GM12878 (cell line): ENCODE results near the gene MRPL39. TPM values are rescaled to one million over a fixed set of nuclear protein-coding genes. Genes with fewer than 3 reads are reported as not detected.

Source experiments
- BHLHE40 ChIP-seq, 2 experiments: fragments of 450-650 bp in 1 of 2; IDR thresholded peaks; 2 replicates each; pipeline ENCODE4 v1.6.1; 2011 to 2017; ENCODE audit warnings: low read depth in 2 of 2, borderline replicate concordance in 1 of 2, improper control_type of control experiment in 1 of 2, low read length in 1 of 2, mild to moderate bottlenecking in 1 of 2
- CREM ChIP-seq: IDR thresholded peaks from 2 replicates; pipeline ENCODE4 v1.6.1; 2014; ENCODE audit warnings: antibody characterized with exemption, low read depth
- CTCF ChIP-seq, 3 experiments: IDR thresholded peaks in 2 of 3; conservative IDR thresholded peaks in 1 of 3; 2 replicates each; pipeline ENCODE4 v1.5.1; 2011; ENCODE audit warnings: low read depth in 3 of 3, low read length in 3 of 3, mild to moderate bottlenecking in 3 of 3, control low read depth in 2 of 3, moderate library complexity in 2 of 3, inconsistent platforms in 1 of 3, mixed read lengths in 1 of 3; ENCODE audit not compliant: control insufficient read depth in 2 of 3, insufficient read depth in 1 of 3; ENCODE audit errors: extremely low read depth in 1 of 3
- EP300 ChIP-seq, 2 experiments: fragments of 150-350 bp in 1 of 2; IDR thresholded peaks; 2 replicates each; pipeline ENCODE4 v1.6.1; 2011 to 2012; ENCODE audit warnings: low read depth in 2 of 2, low read length in 2 of 2, borderline replicate concordance in 1 of 2, improper control_type of control experiment in 1 of 2, inconsistent platforms in 1 of 2; ENCODE audit not compliant: control insufficient read depth in 1 of 2
- FOXM1 ChIP-seq: IDR thresholded peaks from 2 replicates; pipeline ENCODE4 v1.6.1; 2012; ENCODE audit warnings: low read depth, mild to moderate bottlenecking, inconsistent platforms, low read length, moderate library complexity
- HDAC2 ChIP-seq: fragments of 200-600 bp; sonication (generic); IDR thresholded peaks from 2 replicates; pipeline ENCODE4 v1.6.1; 2017
- IRF4 ChIP-seq: IDR thresholded peaks from 2 replicates; pipeline ENCODE4 v1.6.1; 2011; ENCODE audit warnings: low read depth, low read length
- POU2F2 ChIP-seq: IDR thresholded peaks from 3 replicates; pipeline ENCODE4 v1.6.1; 2011; ENCODE audit warnings: low read depth, mild to moderate bottlenecking, low read length, borderline replicate concordance
- RAD21 ChIP-seq: IDR thresholded peaks from 2 replicates; pipeline ENCODE4 v1.6.1; 2011; ENCODE audit warnings: mild to moderate bottlenecking, low read depth, low read length, moderate library complexity; ENCODE audit not compliant: insufficient read depth
- RUNX3 ChIP-seq: IDR thresholded peaks from 2 replicates; pipeline ENCODE4 v1.6.1; 2012; ENCODE audit warnings: low read length, inconsistent platforms
- SMARCA5 ChIP-seq: fragments of 450-650 bp; IDR thresholded peaks from 2 replicates; pipeline ENCODE4 v1.6.1; 2017; ENCODE audit warnings: mild to moderate bottlenecking
- SMC3 ChIP-seq: IDR thresholded peaks from 2 replicates; pipeline ENCODE4 v1.6.1; 2011; ENCODE audit warnings: low read length, improper control_type of control experiment, borderline replicate concordance
- YY1 ChIP-seq: IDR thresholded peaks from 2 replicates; pipeline ENCODE4 v1.6.1; 2011; ENCODE audit warnings: low read depth, mild to moderate bottlenecking, low read length
- ZNF24 ChIP-seq: fragments of 450-650 bp; IDR thresholded peaks from 2 replicates; pipeline ENCODE4 v1.6.1; 2017; ENCODE audit warnings: antibody characterized with exemption, mild to moderate bottlenecking
- polyA plus RNA-seq, 11 experiments: library from polyadenylated mRNA; depleted of rRNA in 4 of 11; unstranded in 6 of 11; stranded (reverse) in 5 of 11; fragments of >200 nt; fragmentation: Nextera tagmentation in 4 of 11; fragmentation: Illumina TruSeq in 1 of 11; extraction: Ambion mirVana in 4 of 11; extraction: Trizol in 1 of 11; gene quantifications; 1 replicate in 1 of 11; 2 replicates in 10 of 11; pipeline versions ENCODE4 v1.2.1 to v1.2.3, GENCODE V29; 2011 to 2016; ENCODE audit warnings: inconsistent platforms in 2 of 11, missing spikeins in 2 of 11, low read depth in 1 of 11
- total RNA-seq, 4 experiments: library from RNA; depleted of rRNA in 3 of 4; stranded (reverse); fragments of >200 nt in 3 of 4; fragmentation: Illumina TruSeq in 1 of 4; extraction: Trizol in 1 of 4; gene quantifications; 2 replicates each; pipeline versions ENCODE4 v1.2.1 to v1.2.3, GENCODE V29; 2013 to 2021
- TF ChIP-seq, protein P1 (sequence below): fragments of 450-650 bp; IDR thresholded peaks from 2 replicates; pipeline ENCODE4 v1.6.1; 2016; ENCODE audit warnings: mild to moderate bottlenecking
- TF ChIP-seq, protein P2 (sequence below): IDR thresholded peaks from 2 replicates; pipeline ENCODE4 v1.6.1; 2012; ENCODE audit warnings: improper control_type of control experiment, low read depth, low read length; ENCODE audit not compliant: insufficient replicate concordance
- TF ChIP-seq, protein P3 (sequence below): IDR thresholded peaks from 2 replicates; pipeline ENCODE4 v1.6.1; 2011; ENCODE audit warnings: low read depth, low read length, improper control_type of control experiment, borderline replicate concordance

The MRPL39 gene
- total and polyA plus RNA-seq, 10 of the 15 experiments (the other 5 are each of a cell fraction or from before 2014, with no cell fraction given): 68.8 to 292 (median 120) TPM

DNA sequence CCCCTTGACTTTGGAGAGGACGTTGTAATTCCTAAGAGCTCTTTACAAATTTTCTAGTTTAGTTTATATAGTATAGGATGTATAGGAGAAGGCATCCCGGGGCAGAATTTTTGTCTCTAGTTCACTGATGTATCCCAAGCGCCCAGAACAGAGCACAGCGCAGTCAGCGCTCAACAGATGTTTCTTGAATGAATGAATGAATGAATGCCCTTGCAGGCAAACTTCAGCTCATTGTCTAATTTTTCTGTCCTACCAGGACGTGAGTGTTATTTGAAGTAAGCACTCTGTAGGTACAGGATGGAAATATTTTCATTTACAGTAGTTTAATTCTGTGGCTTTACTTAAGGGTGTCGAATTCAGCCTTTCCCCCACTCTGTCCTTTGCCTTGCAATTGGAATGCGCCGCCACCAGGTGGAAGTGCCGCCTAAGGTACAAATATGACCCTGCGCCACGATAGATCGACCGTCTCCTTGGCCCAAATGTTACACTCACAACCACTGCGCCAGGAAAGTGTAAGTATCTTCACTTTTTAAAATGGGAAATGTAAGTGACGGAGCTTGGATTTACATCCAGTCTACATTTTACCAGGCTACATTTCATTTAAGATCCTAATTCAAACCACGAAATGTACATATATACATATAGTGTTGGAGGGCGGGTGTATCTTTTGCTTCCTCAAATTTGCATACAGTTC, 910 bp upstream of the MRPL39 start (continued):
- TF ChIP-seq, protein P1, sequence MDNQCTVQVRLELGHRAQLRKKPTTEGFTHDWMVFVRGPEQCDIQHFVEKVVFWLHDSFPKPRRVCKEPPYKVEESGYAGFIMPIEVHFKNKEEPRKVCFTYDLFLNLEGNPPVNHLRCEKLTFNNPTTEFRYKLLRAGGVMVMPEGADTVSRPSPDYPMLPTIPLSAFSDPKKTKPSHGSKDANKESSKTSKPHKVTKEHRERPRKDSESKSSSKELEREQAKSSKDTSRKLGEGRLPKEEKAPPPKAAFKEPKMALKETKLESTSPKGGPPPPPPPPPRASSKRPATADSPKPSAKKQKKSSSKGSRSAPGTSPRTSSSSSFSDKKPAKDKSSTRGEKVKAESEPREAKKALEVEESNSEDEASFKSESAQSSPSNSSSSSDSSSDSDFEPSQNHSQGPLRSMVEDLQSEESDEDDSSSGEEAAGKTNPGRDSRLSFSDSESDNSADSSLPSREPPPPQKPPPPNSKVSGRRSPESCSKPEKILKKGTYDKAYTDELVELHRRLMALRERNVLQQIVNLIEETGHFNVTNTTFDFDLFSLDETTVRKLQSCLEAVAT: peak; percentile 54; the same call in 1 of the 2 replicates
- TF ChIP-seq HDAC2 (no peak), RAD21 (peak; percentile 98), ZNF24 (peak; percentile 98), IRF4 (no peak), YY1 (peak; percentile 68; the same call in 1 of the 2 replicates), BHLHE40 (IDR thresholded peaks at IDR 0.05; ENCODE audit: borderline replicate concordance in 1 of 2, low read depth in 2 of 2, low read length in 1 of 2) (0 out of 4 replicates have a peak, but pooled peaks of 1 of the 2 experiments have one; percentile 20), CTCF (IDR thresholded peaks at IDR 0.05 in 2 of 3, conservative IDR thresholded peaks at IDR 0.05 in 1 of 3; ENCODE audit: control insufficient read depth in 2 of 3, extremely low read depth in 1 of 3, insufficient read depth in 1 of 3, low read depth in 3 of 3, low read length in 3 of 3) (peak; percentile 89 to 97 (median 97); a peak in 5 of 6 replicates), SMC3 (peak; percentile 90), SMARCA5 (peak; percentile 83; the same call in 1 of the 2 replicates), FOXM1 (peak; percentile 53; the same call in 1 of the 2 replicates), POU2F2 (peak; percentile 76; the same call in 1 of the 3 replicates), RUNX3 (0 out of 2 replicates have a peak, but pooled peaks have one; percentile 12), EP300 (IDR thresholded peaks at IDR 0.05; ENCODE audit: borderline replicate concordance in 1 of 2, control insufficient read depth in 1 of 2, low read depth in 2 of 2, low read length in 2 of 2) (no peak), CREM (no peak)
- TF ChIP-seq, protein P2, sequence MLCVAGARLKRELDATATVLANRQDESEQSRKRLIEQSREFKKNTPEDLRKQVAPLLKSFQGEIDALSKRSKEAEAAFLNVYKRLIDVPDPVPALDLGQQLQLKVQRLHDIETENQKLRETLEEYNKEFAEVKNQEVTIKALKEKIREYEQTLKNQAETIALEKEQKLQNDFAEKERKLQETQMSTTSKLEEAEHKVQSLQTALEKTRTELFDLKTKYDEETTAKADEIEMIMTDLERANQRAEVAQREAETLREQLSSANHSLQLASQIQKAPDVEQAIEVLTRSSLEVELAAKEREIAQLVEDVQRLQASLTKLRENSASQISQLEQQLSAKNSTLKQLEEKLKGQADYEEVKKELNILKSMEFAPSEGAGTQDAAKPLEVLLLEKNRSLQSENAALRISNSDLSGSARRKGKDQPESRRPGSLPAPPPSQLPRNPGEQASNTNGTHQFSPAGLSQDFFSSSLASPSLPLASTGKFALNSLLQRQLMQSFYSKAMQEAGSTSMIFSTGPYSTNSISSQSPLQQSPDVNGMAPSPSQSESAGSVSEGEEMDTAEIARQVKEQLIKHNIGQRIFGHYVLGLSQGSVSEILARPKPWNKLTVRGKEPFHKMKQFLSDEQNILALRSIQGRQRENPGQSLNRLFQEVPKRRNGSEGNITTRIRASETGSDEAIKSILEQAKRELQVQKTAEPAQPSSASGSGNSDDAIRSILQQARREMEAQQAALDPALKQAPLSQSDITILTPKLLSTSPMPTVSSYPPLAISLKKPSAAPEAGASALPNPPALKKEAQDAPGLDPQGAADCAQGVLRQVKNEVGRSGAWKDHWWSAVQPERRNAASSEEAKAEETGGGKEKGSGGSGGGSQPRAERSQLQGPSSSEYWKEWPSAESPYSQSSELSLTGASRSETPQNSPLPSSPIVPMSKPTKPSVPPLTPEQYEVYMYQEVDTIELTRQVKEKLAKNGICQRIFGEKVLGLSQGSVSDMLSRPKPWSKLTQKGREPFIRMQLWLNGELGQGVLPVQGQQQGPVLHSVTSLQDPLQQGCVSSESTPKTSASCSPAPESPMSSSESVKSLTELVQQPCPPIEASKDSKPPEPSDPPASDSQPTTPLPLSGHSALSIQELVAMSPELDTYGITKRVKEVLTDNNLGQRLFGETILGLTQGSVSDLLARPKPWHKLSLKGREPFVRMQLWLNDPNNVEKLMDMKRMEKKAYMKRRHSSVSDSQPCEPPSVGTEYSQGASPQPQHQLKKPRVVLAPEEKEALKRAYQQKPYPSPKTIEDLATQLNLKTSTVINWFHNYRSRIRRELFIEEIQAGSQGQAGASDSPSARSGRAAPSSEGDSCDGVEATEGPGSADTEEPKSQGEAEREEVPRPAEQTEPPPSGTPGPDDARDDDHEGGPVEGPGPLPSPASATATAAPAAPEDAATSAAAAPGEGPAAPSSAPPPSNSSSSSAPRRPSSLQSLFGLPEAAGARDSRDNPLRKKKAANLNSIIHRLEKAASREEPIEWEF: no peak
- TF ChIP-seq, protein P3, sequence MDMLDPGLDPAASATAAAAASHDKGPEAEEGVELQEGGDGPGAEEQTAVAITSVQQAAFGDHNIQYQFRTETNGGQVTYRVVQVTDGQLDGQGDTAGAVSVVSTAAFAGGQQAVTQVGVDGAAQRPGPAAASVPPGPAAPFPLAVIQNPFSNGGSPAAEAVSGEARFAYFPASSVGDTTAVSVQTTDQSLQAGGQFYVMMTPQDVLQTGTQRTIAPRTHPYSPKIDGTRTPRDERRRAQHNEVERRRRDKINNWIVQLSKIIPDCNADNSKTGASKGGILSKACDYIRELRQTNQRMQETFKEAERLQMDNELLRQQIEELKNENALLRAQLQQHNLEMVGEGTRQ: no peak
